Gastroesophageal sphincter (tissue), 4 donors: ENCODE measurements around the gene TAF3. TPM values are rescaled to one million over a fixed set of nuclear protein-coding genes. Genes with fewer than 3 reads are reported as not detected.

ENCODE experiments used
- ATAC-seq: fragments of 150-250 bp; one replicate; pipeline ENCODE4 v1.9.1; 2016; ENCODE audit warnings: mild to moderate bottlenecking, moderate library complexity
- H3K27ac ChIP-seq, 4 donors: fragments of 200-600 bp; sonication (generic) in 3 of 4; 1 replicate in 3 of 4; 2 replicates in 1 of 4; pipeline ENCODE4 v1.5.1; 2016 to 2019
- H3K27me3 ChIP-seq: fragments of 200-600 bp; sonication (generic); one replicate; pipeline ENCODE4 v1.5.1; 2019
- H3K36me3 ChIP-seq, 2 donors: fragments of 200-600 bp; sonication (generic); one replicate each; pipeline ENCODE4 v1.5.1; 2019; ENCODE audit warnings: control low read depth in 1 of 2
- H3K4me1 ChIP-seq, 3 donors: fragments of 200-600 bp; sonication (generic); 1 replicate in 2 of 3; 2 replicates in 1 of 3; pipeline ENCODE4 v1.5.1; 2016 to 2019; ENCODE audit warnings: control low read depth in 2 of 3
- H3K4me3 ChIP-seq, 2 donors: fragments of 200-600 bp; sonication (generic); one replicate each; pipeline ENCODE4 v1.5.1; 2019; ENCODE audit warnings: mild to moderate bottlenecking in 1 of 2, moderate library complexity in 1 of 2
- H3K9me3 ChIP-seq, 3 donors: fragments of 200-600 bp; sonication (generic); one replicate each; pipeline ENCODE4 v1.5.1; 2017 to 2019; ENCODE audit warnings: control low read depth in 2 of 3
- EP300 ChIP-seq: sonication (generic); formaldehyde crosslinking; IDR thresholded peaks from one replicate; pipeline ENCODE4 v1.6.1; 2017; ENCODE audit warnings: antibody characterized with exemption, mild to moderate bottlenecking
- POLR2A ChIP-seq, 2 donors: fragments of 450-650 bp; IDR thresholded peaks; one replicate each; pipeline ENCODE4 v1.6.1; 2017; ENCODE audit warnings: antibody characterized with exemption in 2 of 2, mild to moderate bottlenecking in 2 of 2, moderate library complexity in 1 of 2
- POLR2AphosphoS5 ChIP-seq: sonication (generic); formaldehyde crosslinking; IDR thresholded peaks from one replicate; pipeline ENCODE4 v1.6.1; 2017; ENCODE audit warnings: antibody characterized with exemption
- WGBS, 2 donors: methylation state at CpG; one replicate each; pipeline ENCODE4 v1.1.5; 2018; ENCODE audit warnings: low coverage in 1 of 2; 5-methylcytosine and 5-hydroxymethylcytosine counted together
- total RNA-seq, 4 donors: library from RNA; depleted of rRNA; stranded (reverse); fragments of >200 nt; gene quantifications; one replicate each; pipeline ENCODE4 v1.1.0, GENCODE V29; 2016
- TF ChIP-seq, protein P1 (sequence below), 4 experiments: fragments of 200-600 bp in 2 of 4; fragments of 450-650 bp in 2 of 4; sonication (generic) in 1 of 4; IDR thresholded peaks; one replicate each; pipeline ENCODE4 v1.5.1; 2017 to 2019; ENCODE audit warnings: antibody characterized with exemption in 4 of 4, mild to moderate bottlenecking in 2 of 4, moderate library complexity in 2 of 4

The TAF3 gene
- total RNA-seq, 4 donors from 2014 or later = 5.7 to 11.8 (median 8.8) TPM

DNA sequence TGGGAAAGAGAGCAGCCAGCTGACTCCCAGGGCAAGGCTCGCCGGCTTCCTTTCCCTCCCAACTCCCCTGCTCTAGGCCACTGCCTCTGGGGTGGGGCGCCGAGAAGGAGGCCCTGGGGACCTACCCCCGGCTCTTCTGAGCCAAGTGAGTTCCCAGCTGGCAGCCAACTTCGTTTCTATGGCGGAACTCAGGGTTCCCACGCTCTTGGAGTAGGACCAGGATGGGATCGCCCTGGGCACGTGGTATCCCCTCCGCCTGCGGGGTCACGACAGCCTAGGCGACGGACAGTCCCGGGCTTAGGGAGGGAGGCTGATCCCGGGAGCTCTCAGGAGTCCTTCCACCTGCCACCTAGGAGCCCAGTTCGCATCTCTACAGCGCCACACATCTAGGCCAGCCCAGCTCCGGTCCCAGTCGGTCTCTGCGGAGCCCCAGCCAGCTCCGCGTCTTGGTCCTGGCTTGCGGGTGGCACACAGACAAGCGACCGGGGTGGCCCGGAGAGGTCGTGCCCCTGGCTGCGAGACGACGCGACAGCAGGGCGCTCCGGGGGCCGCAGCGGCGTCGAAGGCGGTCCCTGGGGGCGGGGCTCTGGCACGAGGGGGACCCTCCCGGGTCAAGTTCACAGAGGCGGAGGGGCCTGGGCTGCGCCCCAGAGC is 215.6 kb downstream of the TAF3 start:
- WGBS, 2 donors = no CpG with 5 or more reads among the region's 45 CpGs
- TF ChIP-seq EP300 = no peak
- TF ChIP-seq POLR2AphosphoS5 = no peak
- TF ChIP-seq, protein P1, sequence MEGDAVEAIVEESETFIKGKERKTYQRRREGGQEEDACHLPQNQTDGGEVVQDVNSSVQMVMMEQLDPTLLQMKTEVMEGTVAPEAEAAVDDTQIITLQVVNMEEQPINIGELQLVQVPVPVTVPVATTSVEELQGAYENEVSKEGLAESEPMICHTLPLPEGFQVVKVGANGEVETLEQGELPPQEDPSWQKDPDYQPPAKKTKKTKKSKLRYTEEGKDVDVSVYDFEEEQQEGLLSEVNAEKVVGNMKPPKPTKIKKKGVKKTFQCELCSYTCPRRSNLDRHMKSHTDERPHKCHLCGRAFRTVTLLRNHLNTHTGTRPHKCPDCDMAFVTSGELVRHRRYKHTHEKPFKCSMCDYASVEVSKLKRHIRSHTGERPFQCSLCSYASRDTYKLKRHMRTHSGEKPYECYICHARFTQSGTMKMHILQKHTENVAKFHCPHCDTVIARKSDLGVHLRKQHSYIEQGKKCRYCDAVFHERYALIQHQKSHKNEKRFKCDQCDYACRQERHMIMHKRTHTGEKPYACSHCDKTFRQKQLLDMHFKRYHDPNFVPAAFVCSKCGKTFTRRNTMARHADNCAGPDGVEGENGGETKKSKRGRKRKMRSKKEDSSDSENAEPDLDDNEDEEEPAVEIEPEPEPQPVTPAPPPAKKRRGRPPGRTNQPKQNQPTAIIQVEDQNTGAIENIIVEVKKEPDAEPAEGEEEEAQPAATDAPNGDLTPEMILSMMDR (IDR thresholded peaks at IDR 0.05) = no peak
- TF ChIP-seq POLR2A (IDR thresholded peaks at IDR 0.05) = no peak
- no peak overlapping the region for H3K27ac ChIP-seq
- H3K4me1 ChIP-seq = peaks cover 0 to 47% (median 27%) of the 10 kb centered on the region in 3 donors
- no peaks in the 10 kb centered on the region for H3K36me3 ChIP-seq
- H3K9me3 ChIP-seq = no peaks in the 10 kb centered on the region
- H3K27me3 ChIP-seq = peaks cover 94% of the 10 kb centered on the region
- ATAC-seq = no peak
- H3K4me3 ChIP-seq = peak overlapping the region in 1 of 2 donors; percentile 32

DNA sequence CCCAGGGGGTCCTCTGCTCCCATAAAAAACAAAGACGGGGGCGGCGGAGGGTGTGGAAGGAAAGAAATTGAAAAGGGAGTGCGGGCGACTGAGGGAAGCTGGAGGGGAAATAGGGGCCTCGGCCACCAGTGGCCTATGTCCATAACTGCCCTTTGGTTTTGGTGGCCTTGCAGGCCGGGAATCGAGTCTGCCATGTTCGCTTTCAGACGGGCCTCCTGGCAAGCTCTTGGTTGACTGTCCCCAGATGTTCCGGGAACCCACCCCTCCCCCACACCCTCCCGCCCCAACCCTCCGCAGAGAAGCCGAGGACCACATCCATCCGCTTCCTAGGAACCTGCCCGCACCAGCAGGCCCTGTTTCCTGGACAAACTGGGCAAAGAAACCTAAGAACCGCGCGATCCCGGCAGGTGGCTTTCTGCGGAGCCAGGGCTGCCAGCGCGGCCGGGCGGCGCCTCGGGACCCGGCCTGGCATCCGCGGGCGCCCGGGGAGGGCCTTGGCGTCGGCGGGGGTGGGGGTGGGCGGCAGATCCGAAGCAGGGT is 216.2 kb downstream of the TAF3 start:
- TF ChIP-seq, protein P1 (IDR thresholded peaks at IDR 0.05) = no peak
- TF ChIP-seq EP300 (no peak), POLR2A (IDR thresholded peaks at IDR 0.05) (no peak), POLR2AphosphoS5 (no peak)
- Histone ChIP-seq H3K27ac (no peak overlapping the region), H3K4me1 (peaks cover 0 to 47% (median 27%) of the 10 kb centered on the region in 3 donors), H3K36me3 (no peaks in the 10 kb centered on the region), H3K27me3 (peaks cover 96% of the 10 kb centered on the region), H3K9me3 (no peaks in the 10 kb centered on the region), H3K4me3 (peak overlapping the region in 1 of 2 donors; percentile 32)
- ATAC-seq = no peak
- whole genome bisulfite sequencing, 2 donors = 8 to 20% methylated on average over 1 to 10 of the region's 37 CpGs

DNA sequence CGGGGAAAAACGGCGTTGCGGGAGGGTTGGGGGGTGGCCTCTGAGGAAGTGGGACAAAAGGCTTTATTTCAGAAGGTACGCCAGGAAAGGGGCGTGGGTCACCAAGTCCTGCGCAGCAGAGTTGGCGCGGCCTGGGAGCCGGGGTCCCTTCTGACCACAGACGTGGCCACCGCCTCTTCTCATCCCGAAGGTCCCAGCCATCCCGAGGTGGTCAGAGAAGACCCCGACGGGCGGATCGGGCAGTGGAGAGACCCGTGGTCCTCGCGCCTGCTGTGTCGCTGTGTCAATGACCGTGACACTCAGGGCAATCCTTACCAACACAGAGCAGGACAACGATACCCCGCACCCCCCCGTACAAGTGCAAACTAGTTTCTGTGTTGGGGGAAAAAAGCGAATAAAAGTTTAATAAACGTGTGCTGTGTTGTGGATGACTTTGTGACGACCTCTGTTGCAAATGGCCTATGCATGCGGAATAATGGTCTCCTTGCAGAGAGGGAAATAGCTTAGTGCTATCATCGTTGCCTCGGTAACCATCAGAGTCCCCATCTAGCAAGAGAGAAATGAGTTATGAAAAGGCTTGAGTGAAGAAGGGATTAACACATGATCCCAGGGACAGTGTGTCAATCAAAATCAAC is 216.8 kb downstream of the TAF3 start:
- TF ChIP-seq, protein P1 (IDR thresholded peaks at IDR 0.05) = no peak
- TF ChIP-seq EP300 (no peak), POLR2A (IDR thresholded peaks at IDR 0.05) (no peak), POLR2AphosphoS5 (no peak)
- no peak overlapping the region for H3K27ac ChIP-seq
- H3K9me3 ChIP-seq = no peaks in the 10 kb centered on the region
- 6 to 14% methylated on average over 6 to 7 of the region's 32 CpGs for WGBS, 2 donors
- H3K27me3 ChIP-seq = peaks cover 96% of the 10 kb centered on the region
- H3K36me3 ChIP-seq = no peaks in the 10 kb centered on the region
- no peak for ATAC-seq
- H3K4me1 ChIP-seq = peaks cover 0 to 47% (median 27%) of the 10 kb centered on the region in 3 donors
- peak overlapping the region in 1 of 2 donors; percentile 32 for H3K4me3 ChIP-seq

DNA sequence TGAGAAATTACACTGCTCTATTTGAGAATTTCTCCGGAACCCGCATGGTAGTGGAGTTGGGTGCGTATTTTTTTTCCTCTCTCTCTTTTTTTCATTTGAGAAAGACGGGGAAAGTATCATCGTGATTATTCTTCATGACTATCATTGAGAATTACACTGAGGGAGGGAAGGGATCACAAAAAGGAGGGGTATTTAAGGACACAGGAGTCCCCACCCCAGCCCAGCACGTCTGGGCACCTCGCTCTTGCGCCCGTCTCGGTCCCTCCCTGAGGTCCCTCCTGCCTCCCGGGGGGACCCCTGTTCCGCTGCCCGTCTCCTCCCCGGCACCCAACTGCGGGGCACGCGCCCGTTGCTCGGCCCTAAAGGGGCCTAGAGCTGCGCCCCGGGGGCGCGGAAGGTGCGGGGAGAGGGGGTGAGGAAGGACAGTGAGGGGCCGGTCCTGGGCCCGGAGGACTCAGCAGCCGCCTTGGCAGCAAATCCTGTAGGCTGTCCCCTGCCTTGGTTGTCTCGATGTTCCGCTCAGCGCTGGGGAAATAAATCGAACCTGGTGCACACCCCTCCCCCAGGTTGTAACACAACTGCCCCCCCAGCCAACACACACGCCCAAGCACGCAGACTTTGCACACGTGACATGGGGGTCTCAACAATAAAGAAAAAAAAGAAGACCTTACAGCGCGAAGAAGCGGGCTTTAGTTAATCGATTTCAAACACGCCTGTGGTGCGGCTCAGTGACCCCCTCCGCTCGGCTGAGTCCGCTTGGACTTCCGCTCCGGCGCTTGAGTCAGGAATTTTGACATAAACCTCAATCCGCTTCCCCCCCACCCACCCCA is 217.6 kb downstream of the TAF3 start:
- Histone ChIP-seq H3K4me1 (peaks cover 0 to 47% (median 27%) of the 10 kb centered on the region in 3 donors), H3K9me3 (no peaks in the 10 kb centered on the region), H3K27ac (no peak overlapping the region), H3K36me3 (no peaks in the 10 kb centered on the region), H3K27me3 (peaks cover 98% of the 10 kb centered on the region), H3K4me3 (no peak overlapping the region)
- WGBS, 2 donors = 6 to 9% methylated on average over 11 to 28 of the region's 47 CpGs
- TF ChIP-seq, protein P1 (IDR thresholded peaks at IDR 0.05) = no peak
- no peak for TF ChIP-seq POLR2AphosphoS5
- TF ChIP-seq POLR2A (IDR thresholded peaks at IDR 0.05) = no peak
- TF ChIP-seq EP300 = no peak
- ATAC-seq = no peak
